KMS-11 (cell line): ENCODE results near the gene CATSPER3.
"Not testable (repeated sequence)": the region's sequence is repeated elsewhere in the genome, so short reads cannot be mapped to it uniquely, and the experiment has no call there.

Experiments used
- H2AFZ ChIP-seq: fragments of 200-600 bp; sonication (generic); 2 replicates; pipeline ENCODE4 v1.6.1; 2016; ENCODE audit warnings: antibody characterized with exemption, mixed run types, low read depth
- H3K27ac ChIP-seq: fragments of 200-600 bp; sonication (generic); 2 replicates; pipeline ENCODE4 v1.6.1; 2016; ENCODE audit warnings: mild to moderate bottlenecking, mixed run types
- H3K27me3 ChIP-seq: fragments of 200-600 bp; sonication (generic); 2 replicates; pipeline ENCODE4 v1.6.1; 2017; ENCODE audit warnings: mild to moderate bottlenecking, low read depth, mixed run types, moderate library complexity; ENCODE audit not compliant: insufficient read depth
- H3K36me3 ChIP-seq: fragments of 200-600 bp; sonication (generic); 2 replicates; pipeline ENCODE4 v1.6.1; 2017; ENCODE audit warnings: mild to moderate bottlenecking, mixed run types; ENCODE audit not compliant: insufficient read depth
- H3K4me1 ChIP-seq: fragments of 200-600 bp; sonication (generic); 2 replicates; pipeline ENCODE4 v1.6.1; 2016; ENCODE audit warnings: mild to moderate bottlenecking, low read depth, mixed run types; ENCODE audit not compliant: poor library complexity, severe bottlenecking
- H3K4me2 ChIP-seq: fragments of 200-600 bp; sonication (generic); 2 replicates; pipeline ENCODE4 v1.7.0; 2016; ENCODE audit warnings: mild to moderate bottlenecking, mixed run types
- H3K4me3 ChIP-seq: fragments of 200-600 bp; sonication (generic); IDR thresholded peaks from 2 replicates; pipeline ENCODE4 v1.6.1; 2017; ENCODE audit warnings: low read depth, low read length, mixed read lengths; ENCODE audit not compliant: insufficient read depth
- H3K79me2 ChIP-seq: fragments of 200-600 bp; sonication (generic); 2 replicates; pipeline ENCODE4 v1.6.1; 2016; ENCODE audit warnings: low read depth, mixed run types; ENCODE audit not compliant: insufficient read depth
- H3K9ac ChIP-seq: fragments of 200-600 bp; sonication (generic); 2 replicates; pipeline ENCODE4 v1.6.1; 2016; ENCODE audit warnings: mild to moderate bottlenecking, mixed run types
- H4K20me1 ChIP-seq: fragments of 200-600 bp; sonication (generic); 2 replicates; pipeline ENCODE4 v1.6.1; 2016; ENCODE audit warnings: mild to moderate bottlenecking, mixed run types; ENCODE audit not compliant: insufficient read depth
- CTCF ChIP-seq: fragments of 200-600 bp; sonication (generic); conservative IDR thresholded peaks from 2 replicates; pipeline ENCODE4 v1.6.1; 2017; ENCODE audit warnings: low read depth, mild to moderate bottlenecking, antibody characterized with exemption, low read length, moderate library complexity, mixed read lengths

The CATSPER3 gene

DNA sequence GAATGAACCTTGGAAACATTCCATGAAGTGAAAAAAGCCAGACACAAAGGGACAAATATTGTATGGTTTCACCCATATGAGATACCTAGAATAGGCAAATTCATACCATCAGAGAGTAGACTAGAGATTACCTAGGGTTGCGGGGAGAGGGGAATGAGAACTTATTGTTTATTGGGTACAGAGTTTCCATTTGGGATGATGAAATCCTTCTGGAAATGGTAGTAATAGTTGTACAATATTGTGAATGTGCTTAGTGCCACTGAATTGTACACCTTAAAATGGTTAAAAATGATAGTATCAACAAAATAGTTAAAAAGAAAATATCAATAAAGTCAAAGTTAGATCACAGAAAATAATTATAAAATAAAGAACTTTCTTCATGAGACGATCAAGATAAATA is 25.5 kb downstream of the CATSPER3 start:
- no peaks in the 10 kb centered on the region for H3K27me3 ChIP-seq
- no peaks in the 10 kb centered on the region for H3K4me1 ChIP-seq
- H3K27ac ChIP-seq: no peak overlapping the region
- no peak overlapping the region for H3K4me3 ChIP-seq
- H4K20me1 ChIP-seq: no peaks in the 10 kb centered on the region
- no peaks in the 10 kb centered on the region for H3K36me3 ChIP-seq
- no peak overlapping the region for H3K9ac ChIP-seq
- H3K4me2 ChIP-seq: no peak overlapping the region
- H3K79me2 ChIP-seq: no peaks in the 10 kb centered on the region
- H2AFZ ChIP-seq: no peak overlapping the region
- no peak for TF ChIP-seq CTCF

DNA sequence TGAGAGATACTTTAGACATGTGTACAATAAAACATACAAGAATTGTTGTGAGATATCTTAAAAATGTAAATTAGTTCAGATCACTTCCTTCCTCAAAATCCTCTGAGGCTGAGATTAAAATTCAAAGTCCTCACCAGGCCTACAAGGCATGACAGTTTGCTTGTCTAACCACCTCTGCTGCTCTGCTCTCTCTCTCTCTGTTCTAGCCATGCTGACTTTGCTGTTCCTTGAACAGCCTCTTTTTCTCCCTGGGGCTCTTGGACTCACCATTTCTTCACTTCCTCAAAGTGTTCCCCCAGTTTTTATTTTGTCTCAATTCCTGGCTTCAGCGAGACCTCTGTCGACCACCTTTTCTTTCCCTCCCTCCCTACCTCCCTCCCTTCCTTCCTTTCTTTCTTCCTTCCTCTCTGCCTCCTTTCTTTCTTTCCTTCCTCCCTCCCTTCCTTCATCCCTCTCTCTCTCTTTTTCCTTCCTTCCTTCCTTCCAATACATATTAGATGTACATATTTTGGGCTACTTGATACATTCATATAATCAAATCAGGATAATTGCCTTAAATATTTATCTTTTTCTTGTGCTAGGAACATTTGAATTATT is 27.0 kb downstream of the CATSPER3 start:
- Histone ChIP-seq H3K27me3 (no peaks in the 10 kb centered on the region), H3K4me3 (no peak overlapping the region), H3K4me2 (no peak overlapping the region), H3K9ac (no peak overlapping the region), H3K27ac (no peak overlapping the region), H3K36me3 (no peaks in the 10 kb centered on the region), H3K79me2 (no peaks in the 10 kb centered on the region), H3K4me1 (no peaks in the 10 kb centered on the region), H4K20me1 (no peaks in the 10 kb centered on the region), H2AFZ (no peak overlapping the region)
- TF ChIP-seq CTCF: no peak

- TF ChIP-seq CTCF: no peak
- no peak overlapping the region for H2AFZ ChIP-seq
- H3K4me2 ChIP-seq: no peak overlapping the region
- no peaks in the 10 kb centered on the region for H3K36me3 ChIP-seq
- H4K20me1 ChIP-seq: no peaks in the 10 kb centered on the region
- no peaks in the 10 kb centered on the region for H3K27me3 ChIP-seq
- H3K4me3 ChIP-seq: no peak overlapping the region
- no peaks in the 10 kb centered on the region for H3K4me1 ChIP-seq
- no peak overlapping the region for H3K9ac ChIP-seq
- no peak overlapping the region for H3K27ac ChIP-seq
- no peaks in the 10 kb centered on the region for H3K79me2 ChIP-seq
Measured at GRCh38 chr5:134995850-134996402, 28.2 kb downstream of the CATSPER3 start.

DNA sequence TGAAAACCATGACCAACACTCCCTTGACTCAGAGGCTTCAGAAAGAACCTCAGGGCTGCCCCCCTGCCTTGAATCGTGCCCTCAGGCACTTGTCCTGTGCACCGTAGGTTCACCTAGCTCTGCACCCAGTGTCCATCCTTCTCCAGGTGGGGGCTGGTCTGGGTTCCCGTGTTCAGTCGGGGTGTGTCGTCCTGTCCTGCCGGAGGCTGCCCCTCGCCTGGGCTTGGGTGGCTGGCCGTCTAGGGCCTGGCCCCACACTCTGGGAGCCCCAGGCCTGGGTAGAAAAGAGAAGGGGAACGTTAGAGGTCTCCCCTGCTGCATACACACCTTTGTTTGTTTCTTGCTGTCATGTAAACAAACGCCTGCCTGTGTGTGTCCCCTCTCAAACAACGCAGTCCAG is 29.3 kb downstream of the CATSPER3 start:
- no peaks in the 10 kb centered on the region for H3K79me2 ChIP-seq
- no peaks in the 10 kb centered on the region for H3K4me1 ChIP-seq
- H3K4me2 ChIP-seq: no peak overlapping the region
- no peak overlapping the region for H2AFZ ChIP-seq
- H4K20me1 ChIP-seq: no peaks in the 10 kb centered on the region
- no peak overlapping the region for H3K27ac ChIP-seq
- no peak overlapping the region for H3K9ac ChIP-seq
- no peaks in the 10 kb centered on the region for H3K36me3 ChIP-seq
- H3K4me3 ChIP-seq: no peak overlapping the region
- no peaks in the 10 kb centered on the region for H3K27me3 ChIP-seq
- no peak for TF ChIP-seq CTCF

- H3K4me3 ChIP-seq, H3K9ac ChIP-seq, H3K4me1 ChIP-seq, H4K20me1 ChIP-seq, H2AFZ ChIP-seq, H3K27me3 ChIP-seq, H3K4me2 ChIP-seq, H3K36me3 ChIP-seq, H3K79me2 ChIP-seq, H3K27ac ChIP-seq: not testable (repeated sequence)
Measured at GRCh38 chr5:134998068-134998467, 30.4 kb downstream of the CATSPER3 start.
